HG03103 (cell line): Measurements from ENCODE around the gene DHX16.
"Not testable (repeated sequence)": the region's sequence is repeated elsewhere in the genome, so short reads cannot be mapped to it uniquely, and the experiment has no call there.

ENCODE experiments used
- ATAC-seq: cut with Tn5 transposase; IDR thresholded peaks from one replicate; pipeline ENCODE4 v1.9.1; 2021; ENCODE audit warnings: low read depth; ENCODE audit not compliant: unreplicated experiment

DHX16 gene

GRCh38 chr6:30681766-30682142 is 8.9 kb upstream of the DHX16 start:
- ATAC-seq = no peak

GRCh38 chr6:30679765-30680535 is 7.1 kb upstream of the DHX16 start:
- no peak for ATAC-seq

- ATAC-seq = peak; percentile 40
Measured at GRCh38 chr6:30678964-30679726, 6.3 kb upstream of the DHX16 start.

GRCh38 chr6:30676660-30677285 is 4.0 kb upstream of the DHX16 start:
- ATAC-seq = no peak

- ATAC-seq = no peak
Measured at GRCh38 chr6:30670760-30671527, 1.9 kb downstream of the DHX16 start.

- ATAC-seq = not testable (repeated sequence)
Measured at GRCh38 chr6:30666300-30666699, 6.5 kb downstream of the DHX16 start.

GRCh38 chr6:30664994-30665767 is 7.6 kb downstream of the DHX16 start:
- ATAC-seq = no peak

GRCh38 chr6:30657922-30658321 is 14.9 kb downstream of the DHX16 start:
- not testable (repeated sequence) for ATAC-seq

- no peak for ATAC-seq
Measured at GRCh38 chr6:30657454-30657853, 15.4 kb downstream of the DHX16 start.

GRCh38 chr6:30656513-30656912 is 16.3 kb downstream of the DHX16 start:
- no peak for ATAC-seq

- ATAC-seq = no peak
Measured at GRCh38 chr6:30655743-30656094, 17.1 kb downstream of the DHX16 start.

GRCh38 chr6:30654798-30655742 is 17.7 kb downstream of the DHX16 start:
- no peak for ATAC-seq

- no peak for ATAC-seq
Measured at GRCh38 chr6:30651143-30651542, 21.7 kb downstream of the DHX16 start.

- ATAC-seq = peak; percentile 55
Measured at GRCh38 chr6:30647242-30648116, 25.3 kb downstream of the DHX16 start.

- peak; percentile 30 for ATAC-seq
Measured at GRCh38 chr6:30646450-30647241, 26.2 kb downstream of the DHX16 start, which contains the start of gene C6orf136. Gene C6orf136 (plus strand): TSS chr6:30647133. CDS start chr6:30647232, 99 bp downstream.

GRCh38 chr6:30645989-30646388 is 26.8 kb downstream of the DHX16 start:
- no peak for ATAC-seq

GRCh38 chr6:30644769-30645168 is 28.0 kb downstream of the DHX16 start:
- no peak for ATAC-seq
